Activated B cell treated with CpG ODN at 0.5 μM for 24 hours (primary cell): ENCODE results near the gene DERL2. TPM values are rescaled to one million over a fixed set of nuclear protein-coding genes. Genes with fewer than 3 reads are reported as not detected.

Source experiments
- ATAC-seq: fragments of 200-7000 bp; cut with Tn5 transposase; one replicate; pipeline ENCODE4 v1.10.0; 2021; ENCODE audit warnings: low read depth, mild to moderate bottlenecking, moderate library complexity
- CTCF ChIA-PET: fragments of 350-600 bp; sonication (Branson Sonifier 250); formaldehyde crosslinking; loops from one replicate; lab custom pipeline; 2021; ENCODE audit warnings: antibody characterized with exemption; lab: Charles Lee
- POLR2A ChIA-PET: fragments of 350-600 bp; sonication (Branson Sonifier 250); formaldehyde crosslinking; loops from one replicate; lab custom pipeline; 2021; ENCODE audit warnings: antibody characterized with exemption; lab: Charles Lee
- DNase-seq: peaks from one replicate; pipeline ENCODE4 v3.0.0; 2022
- H3K27ac Mint-ChIP-seq: one replicate; pipeline ENCODE4 v1.8.0; 2020; ENCODE audit warnings: mixed read lengths
- H3K27me3 Mint-ChIP-seq: one replicate; pipeline ENCODE4 v1.8.0; 2021; ENCODE audit warnings: mixed read lengths
- H3K36me3 Mint-ChIP-seq: one replicate; pipeline ENCODE4 v1.8.0; 2021; ENCODE audit warnings: low read depth, mixed read lengths
- H3K4me1 Mint-ChIP-seq: one replicate; pipeline ENCODE4 v1.8.0; 2021; ENCODE audit warnings: mixed read lengths
- H3K4me3 Mint-ChIP-seq: one replicate; pipeline ENCODE4 v1.8.0; 2020; ENCODE audit warnings: mild to moderate bottlenecking, mixed read lengths
- H3K9me3 Mint-ChIP-seq: one replicate; pipeline ENCODE4 v1.8.0; 2020; ENCODE audit warnings: mixed read lengths
- CTCF ChIP-seq: fragments of 200-600 bp; IDR thresholded peaks from one replicate; pipeline ENCODE4 v1.8.0; 2022; ENCODE audit warnings: antibody characterized with exemption, mild to moderate bottlenecking
- intact Hi-C: fragments of 100-400 bp; cut with micrococcal nuclease; formaldehyde crosslinking; loops from one replicate; pipeline ENCODE4 v1.15.1; 2024
- total RNA-seq: library from RNA; stranded (reverse); gene quantifications from 2 replicates; pipeline ENCODE4 v1.2.3, GENCODE V29; 2022

DERL2 gene
- total RNA-seq, 1 donor from 2014 or later: 76.8 TPM

GRCh38 chr17:5466295-5466694 lies 19.7 kb downstream of the DERL2 start:
- no peaks in the 10 kb centered on the region for H3K27me3 Mint-ChIP-seq
- no peak overlapping the region for H3K4me3 Mint-ChIP-seq
- intact Hi-C loops: no loop called here
- ATAC-seq (no peak), DNase-seq (no peak)
- POLR2A ChIA-PET: no interaction called here
- peaks cover 24% of the 10 kb centered on the region for H3K36me3 Mint-ChIP-seq
- peaks cover 37% of the 10 kb centered on the region for H3K4me1 Mint-ChIP-seq
- CTCF ChIA-PET: interaction anchor here (1.0 kb wide), 1 partner anchor 28 kb away, joined by 3 read pairs; the partner anchor contains the start of gene C1QBP
- H3K9me3 Mint-ChIP-seq: no peaks in the 10 kb centered on the region
- no peak overlapping the region for H3K27ac Mint-ChIP-seq
- TF ChIP-seq CTCF: no peak

GRCh38 chr17:5464717-5465507 lies 21.1 kb downstream of the DERL2 start:
- TF ChIP-seq CTCF: no peak
- DNase-seq (no peak), ATAC-seq (no peak)
- no peak overlapping the region for H3K4me3 Mint-ChIP-seq
- no peaks in the 10 kb centered on the region for H3K27me3 Mint-ChIP-seq
- H3K36me3 Mint-ChIP-seq: peaks cover 37% of the 10 kb centered on the region
- H3K4me1 Mint-ChIP-seq: peaks cover 37% of the 10 kb centered on the region
- POLR2A ChIA-PET: no interaction called here
- intact Hi-C loops: no loop called here
- H3K27ac Mint-ChIP-seq: no peak overlapping the region
- CTCF ChIA-PET: interaction anchor here (1.5 kb wide), 1 partner anchor 26 kb away, joined by 4 read pairs; the partner anchor contains the start of gene C1QBP
- no peaks in the 10 kb centered on the region for H3K9me3 Mint-ChIP-seq

GRCh38 chr17:5446786-5447185 lies 39.2 kb downstream of the DERL2 start:
- ChIA-PET POLR2A (no interaction called here), CTCF (no interaction called here)
- DNase-seq (no peak), ATAC-seq (no peak)
- Mint-ChIP-seq H3K27me3 (no peaks in the 10 kb centered on the region), H3K27ac (no peak overlapping the region), H3K4me1 (no peaks in the 10 kb centered on the region), H3K36me3 (peaks cover 75% of the 10 kb centered on the region), H3K9me3 (no peaks in the 10 kb centered on the region), H3K4me3 (no peak overlapping the region)
- intact Hi-C loops: no loop called here
- TF ChIP-seq CTCF: no peak

- no peak for ATAC-seq
- Mint-ChIP-seq H3K4me1 (peaks cover 6% of the 10 kb centered on the region), H3K27ac (no peak overlapping the region), H3K9me3 (no peaks in the 10 kb centered on the region), H3K4me3 (no peak overlapping the region), H3K27me3 (no peaks in the 10 kb centered on the region), H3K36me3 (peaks cover 55% of the 10 kb centered on the region)
- DNase-seq: no peak
- POLR2A ChIA-PET: no interaction called here
- CTCF ChIA-PET: no interaction called here
- intact Hi-C loops: no loop called here
- no peak for TF ChIP-seq CTCF
Measured at GRCh38 chr17:5444209-5444608, 41.8 kb downstream of the DERL2 start.

- Mint-ChIP-seq H3K4me3 (no peak overlapping the region), H3K27me3 (no peaks in the 10 kb centered on the region), H3K4me1 (peaks cover 7% of the 10 kb centered on the region), H3K9me3 (no peaks in the 10 kb centered on the region), H3K36me3 (peaks cover 50% of the 10 kb centered on the region), H3K27ac (no peak overlapping the region)
- DNase-seq (no peak), ATAC-seq (no peak)
- ChIA-PET CTCF (no interaction called here), POLR2A (no interaction called here)
- no peak for TF ChIP-seq CTCF
- intact Hi-C loops: no loop called here
Measured at GRCh38 chr17:5443728-5444127, 42.2 kb downstream of the DERL2 start.
